Body of pancreas (tissue), 4 donors: Measurements from ENCODE around the gene AP1M1. TPM values are rescaled to one million over a fixed set of nuclear protein-coding genes. Genes with fewer than 3 reads are reported as not detected.

Experiments
- ATAC-seq: fragments of 150-250 bp; one replicate; pipeline ENCODE4 v1.9.1; 2016
- DNase-seq, 4 donors: peaks; one replicate each; pipeline ENCODE4 v3.0.0-alpha.2; 2019
- H3K27ac ChIP-seq, 4 donors: fragments of 200-600 bp; sonication (generic); 1 replicate in 3 of 4; 2 replicates in 1 of 4; pipeline versions ENCODE4 v1.5.1 to v1.6.1; 2016 to 2019; ENCODE audit warnings: mild to moderate bottlenecking in 1 of 4, mixed read lengths in 1 of 4, moderate library complexity in 1 of 4
- H3K27me3 ChIP-seq, 2 donors: fragments of 200-600 bp; sonication (generic); one replicate each; pipeline ENCODE4 v1.6.0; 2016; ENCODE audit warnings: mild to moderate bottlenecking in 1 of 2
- H3K36me3 ChIP-seq, 2 donors: fragments of 200-600 bp; sonication (generic); replicated peaks in 1 of 2; 2 replicates each; pipeline ENCODE4 v1.5.1; 2016; ENCODE audit warnings: low read depth in 2 of 2; ENCODE audit not compliant: insufficient read depth in 1 of 2
- H3K4me1 ChIP-seq: fragments of 200-600 bp; sonication (generic); one replicate; pipeline ENCODE4 v1.6.0; 2016
- H3K4me3 ChIP-seq, 2 donors: fragments of 200-600 bp; sonication (generic); 1 replicate in 1 of 2; 2 replicates in 1 of 2; pipeline ENCODE4 v1.5.1; 2016 to 2019
- H3K9me3 ChIP-seq, 3 donors: fragments of 200-600 bp; sonication (generic); 1 replicate in 2 of 3; 2 replicates in 1 of 3; pipeline ENCODE4 v1.5.1; 2016
- CTCF ChIP-seq, 7 experiments: fragments of 450-650 bp in 4 of 7; fragments of 200-600 bp in 3 of 7; sonication (generic) in 3 of 7; IDR thresholded peaks; one replicate each; pipeline ENCODE4 v1.5.1; 2016 to 2019; ENCODE audit warnings: antibody characterized with exemption in 7 of 7
- POLR2A ChIP-seq, 3 donors: fragments of 450-650 bp; IDR thresholded peaks; one replicate each; pipeline ENCODE4 v1.6.1; 2016; ENCODE audit warnings: antibody characterized with exemption in 3 of 3, mild to moderate bottlenecking in 2 of 3
- WGBS, 2 donors: methylation state at CpG; one replicate each; pipeline ENCODE4 v1.1.5; 2017; 5-methylcytosine and 5-hydroxymethylcytosine counted together
- intact Hi-C: fragments of 100-400 bp; cut with DNase I; formaldehyde crosslinking; loops from one replicate; pipeline ENCODE4 v1.15.1; 2023
- total RNA-seq, 2 donors: library from RNA; depleted of rRNA; stranded (reverse); fragments of >200 nt; gene quantifications; one replicate each; pipeline ENCODE4 v1.1.0, GENCODE V29; 2016

Gene AP1M1
- total RNA-seq, 2 donors from 2014 or later, result 22.3 to 23.1 TPM

- peaks cover 9 to 20% of the 10 kb centered on the region in 2 donors for H3K36me3 ChIP-seq
- ATAC-seq (no peak), DNase-seq (no peak)
- H3K27me3 ChIP-seq, result no peaks in the 10 kb centered on the region
- H3K27ac ChIP-seq, result no peak overlapping the region
- intact Hi-C loops, result no loop called here
- TF ChIP-seq CTCF (IDR thresholded peaks at IDR 0.05) (no peak), POLR2A (IDR thresholded peaks at IDR 0.05) (no peak)
- H3K4me1 ChIP-seq, result peaks cover 18% of the 10 kb centered on the region
- H3K4me3 ChIP-seq, result no peak overlapping the region
- 81 to 87% methylated on average over 6 of the region's 6 CpGs for WGBS, 2 donors
- H3K9me3 ChIP-seq, result no peaks in the 10 kb centered on the region
Observed at GRCh38 chr19:16190198-16190597, 7.5 kb upstream of the AP1M1 start.

GRCh38 chr19:16190736-16191135, 7.0 kb upstream of the AP1M1 start:
- peaks cover 18% of the 10 kb centered on the region for H3K4me1 ChIP-seq
- H3K27me3 ChIP-seq, result no peaks in the 10 kb centered on the region
- no peak for DNase-seq
- no peak overlapping the region for H3K4me3 ChIP-seq
- no peak overlapping the region for H3K27ac ChIP-seq
- TF ChIP-seq POLR2A (IDR thresholded peaks at IDR 0.05) (no peak), CTCF (IDR thresholded peaks at IDR 0.05) (no peak)
- no peaks in the 10 kb centered on the region for H3K9me3 ChIP-seq
- ATAC-seq, result no peak
- intact Hi-C loops, result no loop called here
- WGBS, 2 donors, result 89 to 92% methylated on average over 10 of the region's 10 CpGs
- peaks cover 9 to 20% of the 10 kb centered on the region in 2 donors for H3K36me3 ChIP-seq

- Histone ChIP-seq H3K4me1 (peaks cover 13% of the 10 kb centered on the region), H3K9me3 (no peaks in the 10 kb centered on the region), H3K27ac (no peak overlapping the region), H3K27me3 (no peaks in the 10 kb centered on the region), H3K36me3 (peaks cover 9 to 20% of the 10 kb centered on the region in 2 donors), H3K4me3 (no peak overlapping the region)
- no peak for ATAC-seq
- intact Hi-C loops, result no loop called here
- TF ChIP-seq CTCF (IDR thresholded peaks at IDR 0.05) (no peak), POLR2A (IDR thresholded peaks at IDR 0.05) (no peak)
- no peak for DNase-seq
- WGBS, 2 donors, result 74 to 76% methylated on average over 6 to 16 of the region's 16 CpGs
Observed at GRCh38 chr19:16191216-16191908, 6.3 kb upstream of the AP1M1 start.

- TF ChIP-seq CTCF (IDR thresholded peaks at IDR 0.05), result no peak
- TF ChIP-seq POLR2A (IDR thresholded peaks at IDR 0.05), result no peak
- Histone ChIP-seq H3K4me3 (no peak overlapping the region), H3K36me3 (peaks cover 9 to 20% of the 10 kb centered on the region in 2 donors), H3K4me1 (peaks cover 16% of the 10 kb centered on the region), H3K9me3 (no peaks in the 10 kb centered on the region), H3K27me3 (no peaks in the 10 kb centered on the region), H3K27ac (no peak overlapping the region)
- DNase-seq, result no peak
- ATAC-seq, result no peak
- intact Hi-C loops, result no loop called here
- WGBS, 2 donors, result 83 to 91% methylated on average over 7 to 10 of the region's 10 CpGs
Observed at GRCh38 chr19:16193466-16193865, 4.2 kb upstream of the AP1M1 start.

GRCh38 chr19:16197188-16197621, 506 bp upstream of the AP1M1 start:
- Histone ChIP-seq H3K9me3 (no peaks in the 10 kb centered on the region), H3K4me1 (peaks cover 24% of the 10 kb centered on the region), H3K27me3 (no peaks in the 10 kb centered on the region), H3K27ac (peak overlapping the region in 3 of 4 donors; percentile 61 to 78 (median 75)), H3K4me3 (no peak overlapping the region), H3K36me3 (peaks cover 0 to 4% of the 10 kb centered on the region in 2 donors)
- ATAC-seq, result peak; percentile 10
- 7% methylated on average over 2 of the region's 2 CpGs for WGBS, 2 donors
- DNase-seq, result peak in 1 of 4 donors; percentile 30
- TF ChIP-seq POLR2A (IDR thresholded peaks at IDR 0.05) (no peak), CTCF (IDR thresholded peaks at IDR 0.05) (no peak)
- intact Hi-C loops, result no loop called here
